GM23248 (cell line): ENCODE results near the gene AQP9. TPM values are rescaled to one million over a fixed set of nuclear protein-coding genes. Genes with fewer than 3 reads are reported as not detected.

Experiments
- DNase-seq: peaks from one replicate; pipeline ENCODE4 v3.0.0-alpha.2; 2015
- H2AFZ ChIP-seq: fragments of 200-600 bp; sonication (generic); 2 replicates; pipeline ENCODE4 v1.6.1; 2016; ENCODE audit warnings: antibody characterized with exemption
- H3F3A ChIP-seq: fragments of 200-600 bp; sonication (generic); 2 replicates; pipeline ENCODE4 v1.6.1; 2016; ENCODE audit warnings: mild to moderate bottlenecking, antibody characterized with exemption, mixed run types; ENCODE audit not compliant: insufficient read depth
- H3K27ac ChIP-seq: fragments of 200-600 bp; sonication (generic); 2 replicates; pipeline ENCODE4 v1.5.1; 2016; ENCODE audit warnings: mild to moderate bottlenecking
- H3K27me3 ChIP-seq: fragments of 200-600 bp; sonication (generic); replicated peaks from 2 replicates; pipeline ENCODE4 v1.6.1; 2016; ENCODE audit warnings: mild to moderate bottlenecking; ENCODE audit not compliant: insufficient read depth
- H3K36me3 ChIP-seq: fragments of 200-600 bp; sonication (generic); 2 replicates; pipeline ENCODE4 v1.6.1; 2016; ENCODE audit warnings: low read depth, mild to moderate bottlenecking
- H3K4me1 ChIP-seq: fragments of 200-600 bp; sonication (generic); 2 replicates; pipeline ENCODE4 v1.6.1; 2016; ENCODE audit warnings: mild to moderate bottlenecking; ENCODE audit not compliant: insufficient read depth
- H3K4me2 ChIP-seq: fragments of 200-600 bp; sonication (generic); one replicate; pipeline ENCODE4 v1.6.1; 2016; ENCODE audit warnings: mild to moderate bottlenecking; ENCODE audit not compliant: unreplicated experiment
- H3K4me3 ChIP-seq: fragments of 200-600 bp; sonication (generic); 2 replicates; pipeline ENCODE4 v1.5.1; 2016; ENCODE audit warnings: mild to moderate bottlenecking
- H3K79me2 ChIP-seq: fragments of 200-600 bp; sonication (generic); 2 replicates; pipeline ENCODE4 v1.6.1; 2016; ENCODE audit warnings: mild to moderate bottlenecking; ENCODE audit not compliant: insufficient read depth
- H3K9ac ChIP-seq: fragments of 200-600 bp; sonication (generic); 2 replicates; pipeline ENCODE4 v1.6.1; 2016; ENCODE audit warnings: mild to moderate bottlenecking
- H3K9me2 ChIP-seq: fragments of 200-600 bp; sonication (generic); 2 replicates; pipeline ENCODE4 v1.6.1; 2016; ENCODE audit warnings: mixed run types, mild to moderate bottlenecking, moderate library complexity; ENCODE audit not compliant: insufficient read depth
- H3K9me3 ChIP-seq: fragments of 200-600 bp; sonication (generic); one replicate; pipeline ENCODE4 v1.6.1; 2017; ENCODE audit warnings: low read depth
- H4K20me1 ChIP-seq: fragments of 200-600 bp; sonication (generic); 2 replicates; pipeline ENCODE4 v1.6.0; 2016; ENCODE audit not compliant: insufficient read depth
- EZH2 ChIP-seq: fragments of 200-600 bp; sonication (generic); IDR thresholded peaks from 2 replicates; pipeline ENCODE4 v1.6.1; 2018; ENCODE audit warnings: antibody characterized with exemption, mild to moderate bottlenecking; ENCODE audit not compliant: insufficient read depth, poor library complexity, severe bottlenecking
- EZH2phosphoT487 ChIP-seq: fragments of 200-600 bp; sonication (generic); IDR thresholded peaks from 2 replicates; pipeline ENCODE4 v1.6.1; 2018; ENCODE audit warnings: antibody characterized with exemption, moderate library complexity, mild to moderate bottlenecking, low read depth; ENCODE audit not compliant: insufficient read depth
- WGBS, 2 experiments: methylation state at CpG; one replicate each; pipeline ENCODE4 v1.1.6; 2015 to 2017; ENCODE audit warnings: low lambda C conversion rate in 2 of 2, low coverage in 1 of 2; ENCODE audit errors: missing lambda C conversion rate in 2 of 2; 5-methylcytosine and 5-hydroxymethylcytosine counted together
- in situ Hi-C: fragments of 300-500 bp; cut with MboI; formaldehyde crosslinking; loops from 2 replicates; pipeline ENCODE4 v1.15.0; 2020
- polyA plus RNA-seq: library from polyadenylated mRNA; unstranded; fragments of >200 nt; fragmentation: Nextera tagmentation; extraction: Ambion mirVana; gene quantifications from 2 replicates; pipeline ENCODE4 v1.2.1, GENCODE V29; 2016
- total RNA-seq: library from RNA; depleted of rRNA; stranded (reverse); fragments of >200 nt; shearing (Covaris generic); gene quantifications from 2 replicates; pipeline ENCODE4 v1.2.3, GENCODE V29; 2014

AQP9 gene
- total and polyA plus RNA-seq, 2 experiments from 2014 or later, result not detected

GRCh38 chr15:58148120-58148519 is 9.9 kb downstream of the AQP9 start:
- no peaks in the 10 kb centered on the region for H3K9me2 ChIP-seq
- H3K4me3 ChIP-seq, result no peak overlapping the region
- no peaks in the 10 kb centered on the region for H3F3A ChIP-seq
- H3K9me3 ChIP-seq, result no peaks in the 10 kb centered on the region
- no peaks in the 10 kb centered on the region for H3K36me3 ChIP-seq
- no peaks in the 10 kb centered on the region for H3K79me2 ChIP-seq
- H3K27ac ChIP-seq, result no peak overlapping the region
- H3K9ac ChIP-seq, result no peak overlapping the region
- no peak overlapping the region for H2AFZ ChIP-seq
- H4K20me1 ChIP-seq, result no peaks in the 10 kb centered on the region
- no peak overlapping the region for H3K4me2 ChIP-seq
- no peaks in the 10 kb centered on the region for H3K27me3 ChIP-seq
- in situ Hi-C loops, result no loop called here
- no peak for TF ChIP-seq EZH2phosphoT487
- no peak for TF ChIP-seq EZH2
- DNase-seq, result no peak
- no peaks in the 10 kb centered on the region for H3K4me1 ChIP-seq

- Histone ChIP-seq H3K9me3 (no peaks in the 10 kb centered on the region), H3K9ac (no peak overlapping the region), H3K79me2 (no peaks in the 10 kb centered on the region), H2AFZ (no peak overlapping the region), H4K20me1 (no peaks in the 10 kb centered on the region), H3K27ac (no peak overlapping the region), H3F3A (no peaks in the 10 kb centered on the region), H3K4me3 (no peak overlapping the region), H3K9me2 (no peaks in the 10 kb centered on the region), H3K4me1 (no peaks in the 10 kb centered on the region), H3K36me3 (no peaks in the 10 kb centered on the region), H3K27me3 (no peaks in the 10 kb centered on the region), H3K4me2 (no peak overlapping the region)
- in situ Hi-C loops, result no loop called here
- 82% methylated on average over 4 of the region's 4 CpGs for WGBS, 2 experiments
- TF ChIP-seq EZH2 (no peak), EZH2phosphoT487 (no peak)
- DNase-seq, result no peak
These were observed 10.7 kb downstream of the AQP9 start for GRCh38 chr15:58148633-58149445.

GRCh38 chr15:58154769-58155168 is 16.6 kb downstream of the AQP9 start:
- H3K27ac ChIP-seq, result no peak overlapping the region
- H2AFZ ChIP-seq, result no peak overlapping the region
- H3F3A ChIP-seq, result no peaks in the 10 kb centered on the region
- no peak overlapping the region for H3K4me3 ChIP-seq
- no peak for DNase-seq
- in situ Hi-C loops, result no loop called here
- no peaks in the 10 kb centered on the region for H4K20me1 ChIP-seq
- no peaks in the 10 kb centered on the region for H3K4me1 ChIP-seq
- H3K36me3 ChIP-seq, result no peaks in the 10 kb centered on the region
- no peak overlapping the region for H3K4me2 ChIP-seq
- H3K9me2 ChIP-seq, result no peaks in the 10 kb centered on the region
- H3K79me2 ChIP-seq, result no peaks in the 10 kb centered on the region
- H3K9ac ChIP-seq, result no peak overlapping the region
- no peaks in the 10 kb centered on the region for H3K9me3 ChIP-seq
- H3K27me3 ChIP-seq, result no peaks in the 10 kb centered on the region
- TF ChIP-seq EZH2 (no peak), EZH2phosphoT487 (no peak)
- 89 to 96% methylated on average over 2 of the region's 2 CpGs for WGBS, 2 experiments

- H3K4me1 ChIP-seq, result no peaks in the 10 kb centered on the region
- H3K4me2 ChIP-seq, result no peak overlapping the region
- H3K27ac ChIP-seq, result no peak overlapping the region
- no peaks in the 10 kb centered on the region for H3K36me3 ChIP-seq
- in situ Hi-C loops, result no loop called here
- H3K4me3 ChIP-seq, result no peak overlapping the region
- no peak for DNase-seq
- 81 to 83% methylated on average over 6 of the region's 6 CpGs for WGBS, 2 experiments
- no peaks in the 10 kb centered on the region for H3F3A ChIP-seq
- no peaks in the 10 kb centered on the region for H3K79me2 ChIP-seq
- no peak overlapping the region for H3K9ac ChIP-seq
- no peaks in the 10 kb centered on the region for H3K9me3 ChIP-seq
- no peaks in the 10 kb centered on the region for H3K9me2 ChIP-seq
- TF ChIP-seq EZH2 (no peak), EZH2phosphoT487 (no peak)
- H3K27me3 ChIP-seq, result no peaks in the 10 kb centered on the region
- no peaks in the 10 kb centered on the region for H4K20me1 ChIP-seq
- H2AFZ ChIP-seq, result no peak overlapping the region
These were observed 21.7 kb downstream of the AQP9 start for GRCh38 chr15:58159827-58160386.
